ENCODE data around the gene FKRP. TPM values are rescaled to one million over a fixed set of nuclear protein-coding genes. Genes with fewer than 3 reads are reported as not detected.

FKRP gene
- polyA plus RNA-seq, 1 donor (not counting 4 experiments of a cell fraction or from before 2014, with no cell fraction given), result 6.1 TPM

DNA sequence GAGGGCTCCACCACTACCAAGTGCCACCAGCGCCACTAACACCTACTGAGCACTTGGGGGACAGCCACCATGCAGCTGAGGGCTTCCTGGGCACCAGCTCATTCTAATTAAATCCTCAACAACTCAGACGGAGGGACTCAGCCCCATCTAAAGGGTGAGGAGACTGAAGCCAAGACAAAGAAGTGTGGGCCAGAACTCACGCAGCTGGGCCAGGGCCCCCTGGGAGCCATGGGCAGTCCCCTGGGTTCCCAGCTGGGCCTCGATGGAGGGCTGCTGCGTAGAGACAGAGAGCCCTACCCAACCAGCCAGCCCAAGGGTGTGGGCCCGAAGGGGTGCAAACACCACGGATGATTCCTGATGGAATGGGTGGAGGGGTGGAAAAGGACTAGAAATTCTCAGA, 16.2 kb upstream of the FKRP start:
- no peak overlapping the region for H2AFZ ChIP-seq (ENCODE audit: control insufficient read depth, low read length)
- peaks cover 5% of the 10 kb centered on the region for H3K4me1 ChIP-seq (ENCODE audit: control insufficient read depth, extremely low read depth, insufficient read depth, low read length)
- FAIRE-seq (no peak), DNase-seq (ENCODE audit: low read depth, low spot score) (no peak)
- TF ChIP-seq EZH2 (IDR thresholded peaks at IDR 0.05; ENCODE audit: low read length), result no peak
- TF ChIP-seq, protein P1, sequence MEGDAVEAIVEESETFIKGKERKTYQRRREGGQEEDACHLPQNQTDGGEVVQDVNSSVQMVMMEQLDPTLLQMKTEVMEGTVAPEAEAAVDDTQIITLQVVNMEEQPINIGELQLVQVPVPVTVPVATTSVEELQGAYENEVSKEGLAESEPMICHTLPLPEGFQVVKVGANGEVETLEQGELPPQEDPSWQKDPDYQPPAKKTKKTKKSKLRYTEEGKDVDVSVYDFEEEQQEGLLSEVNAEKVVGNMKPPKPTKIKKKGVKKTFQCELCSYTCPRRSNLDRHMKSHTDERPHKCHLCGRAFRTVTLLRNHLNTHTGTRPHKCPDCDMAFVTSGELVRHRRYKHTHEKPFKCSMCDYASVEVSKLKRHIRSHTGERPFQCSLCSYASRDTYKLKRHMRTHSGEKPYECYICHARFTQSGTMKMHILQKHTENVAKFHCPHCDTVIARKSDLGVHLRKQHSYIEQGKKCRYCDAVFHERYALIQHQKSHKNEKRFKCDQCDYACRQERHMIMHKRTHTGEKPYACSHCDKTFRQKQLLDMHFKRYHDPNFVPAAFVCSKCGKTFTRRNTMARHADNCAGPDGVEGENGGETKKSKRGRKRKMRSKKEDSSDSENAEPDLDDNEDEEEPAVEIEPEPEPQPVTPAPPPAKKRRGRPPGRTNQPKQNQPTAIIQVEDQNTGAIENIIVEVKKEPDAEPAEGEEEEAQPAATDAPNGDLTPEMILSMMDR (optimal IDR thresholded peaks at IDR 0.05 in 1 of 3, IDR thresholded peaks at IDR 0.05 in 1 of 3, conservative IDR thresholded peaks at IDR 0.05 in 1 of 3; ENCODE audit: extremely low read depth in 1 of 3, insufficient read depth in 2 of 3, low read length in 3 of 3), result no peak
- H4K20me1 ChIP-seq (ENCODE audit: control insufficient read depth, extremely low read depth, insufficient read depth, low read length), result peaks cover 39% of the 10 kb centered on the region
- no peaks in the 10 kb centered on the region for H3K9me3 ChIP-seq (ENCODE audit: control insufficient read depth, low read depth, low read length)
- H3K36me3 ChIP-seq (ENCODE audit: control insufficient read depth in 2 of 2, extremely low read depth in 1 of 2, insufficient read depth in 2 of 2, low read length in 2 of 2), result peaks cover 66 to 67% of the 10 kb centered on the region in 2 experiments
- no peak overlapping the region for H3K9ac ChIP-seq (ENCODE audit: control insufficient read depth, extremely low read depth, insufficient read depth, low read length)
- H3K27ac ChIP-seq (ENCODE audit: control insufficient read depth, insufficient read depth, low read length), result no peak overlapping the region
- peaks cover 50% of the 10 kb centered on the region for H3K79me2 ChIP-seq (ENCODE audit: control insufficient read depth, insufficient read depth, low read length)
- no peaks in the 10 kb centered on the region for H3K9me1 ChIP-seq (ENCODE audit: control insufficient read depth, extremely low read depth, insufficient read depth, low read length)
- no peak overlapping the region for H3K4me2 ChIP-seq (ENCODE audit: control insufficient read depth, extremely low read depth, insufficient read depth, low read depth, low read length)
- dilution Hi-C loops (cut with MboI; ENCODE audit: extremely low pct_ligation_motif_present, low sequenced_read_pairs), result no loop called here
- no peaks in the 10 kb centered on the region for H3K27me3 ChIP-seq (ENCODE audit: control insufficient read depth, extremely low read depth, insufficient read depth, low read length)
- no peak overlapping the region for H3K4me3 ChIP-seq (ENCODE audit: control insufficient read depth in 2 of 3, extremely low read depth in 1 of 3, insufficient read depth in 2 of 3, low read depth in 1 of 3, low read length in 3 of 3)

DNA sequence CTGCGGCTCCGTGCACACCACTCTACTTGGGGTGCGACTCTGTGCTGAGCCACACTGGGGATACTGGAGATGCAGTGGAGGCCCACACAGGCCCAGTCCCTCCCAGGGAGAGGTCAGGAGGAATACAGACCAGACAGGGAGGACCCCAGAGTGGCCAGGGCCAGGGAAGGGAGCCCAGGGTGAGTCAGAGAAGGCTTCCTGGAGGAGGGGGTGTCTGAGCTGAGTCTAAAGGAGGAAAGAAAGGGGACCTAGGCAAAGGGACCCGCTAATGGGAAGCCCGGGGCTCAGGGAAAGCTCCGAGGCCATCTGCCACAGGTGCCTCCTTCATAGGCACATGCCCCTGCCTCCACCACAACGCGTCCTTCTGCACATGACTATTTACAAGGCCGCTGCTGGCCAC, 15.7 kb upstream of the FKRP start:
- dilution Hi-C loops (cut with MboI; ENCODE audit: extremely low pct_ligation_motif_present, low sequenced_read_pairs), result no loop called here
- Histone ChIP-seq H3K4me2 (ENCODE audit: control insufficient read depth, extremely low read depth, insufficient read depth, low read depth, low read length) (no peak overlapping the region), H3K9me1 (ENCODE audit: control insufficient read depth, extremely low read depth, insufficient read depth, low read length) (no peaks in the 10 kb centered on the region), H2AFZ (ENCODE audit: control insufficient read depth, low read length) (no peak overlapping the region), H3K27me3 (ENCODE audit: control insufficient read depth, extremely low read depth, insufficient read depth, low read length) (no peaks in the 10 kb centered on the region), H3K79me2 (ENCODE audit: control insufficient read depth, insufficient read depth, low read length) (peaks cover 50% of the 10 kb centered on the region), H3K9ac (ENCODE audit: control insufficient read depth, extremely low read depth, insufficient read depth, low read length) (no peak overlapping the region), H3K4me1 (ENCODE audit: control insufficient read depth, extremely low read depth, insufficient read depth, low read length) (peaks cover 5% of the 10 kb centered on the region), H3K27ac (ENCODE audit: control insufficient read depth, insufficient read depth, low read length) (no peak overlapping the region), H3K9me3 (ENCODE audit: control insufficient read depth, low read depth, low read length) (no peaks in the 10 kb centered on the region), H3K4me3 (ENCODE audit: control insufficient read depth in 2 of 3, extremely low read depth in 1 of 3, insufficient read depth in 2 of 3, low read depth in 1 of 3, low read length in 3 of 3) (no peak overlapping the region), H4K20me1 (ENCODE audit: control insufficient read depth, extremely low read depth, insufficient read depth, low read length) (peaks cover 39% of the 10 kb centered on the region), H3K36me3 (ENCODE audit: control insufficient read depth in 2 of 2, extremely low read depth in 1 of 2, insufficient read depth in 2 of 2, low read length in 2 of 2) (peaks cover 62% of the 10 kb centered on the region in 2 experiments)
- DNase-seq (ENCODE audit: low read depth, low spot score) (no peak), FAIRE-seq (no peak)
- no peak for TF ChIP-seq EZH2 (IDR thresholded peaks at IDR 0.05; ENCODE audit: low read length)
- TF ChIP-seq, protein P1 (optimal IDR thresholded peaks at IDR 0.05 in 1 of 3, IDR thresholded peaks at IDR 0.05 in 1 of 3, conservative IDR thresholded peaks at IDR 0.05 in 1 of 3; ENCODE audit: extremely low read depth in 1 of 3, insufficient read depth in 2 of 3, low read length in 3 of 3), result no peak
